Smooth muscle cell (in vitro differentiated cells): ENCODE data around the gene NEK4. TPM values are rescaled to one million over a fixed set of nuclear protein-coding genes. Genes with fewer than 3 reads are reported as not detected.

Source experiments
- DNase-seq: peaks from one replicate; lab custom pipeline; 2025; ENCODE audit not compliant: unreplicated experiment; lab: John Stamatoyannopoulos, UW
- H2AFZ ChIP-seq: fragments of 200-600 bp; sonication (generic); 2 replicates; pipeline ENCODE4 v1.6.0; 2016; ENCODE audit warnings: antibody characterized with exemption, low read depth, mild to moderate bottlenecking
- H3F3A ChIP-seq: fragments of 200-600 bp; sonication (generic); 2 replicates; pipeline ENCODE4 v1.6.0; 2017; ENCODE audit warnings: antibody characterized with exemption, low read depth
- H3K27ac ChIP-seq: fragments of 200-600 bp; sonication (generic); 2 replicates; pipeline ENCODE4 v1.5.1; 2016; ENCODE audit warnings: low read depth, mild to moderate bottlenecking
- H3K27me3 ChIP-seq: fragments of 200-600 bp; sonication (generic); 2 replicates; pipeline ENCODE4 v1.6.1; 2016; ENCODE audit warnings: low read depth, mild to moderate bottlenecking
- H3K36me3 ChIP-seq: fragments of 200-600 bp; sonication (generic); 2 replicates; pipeline ENCODE4 v1.5.1; 2016; ENCODE audit warnings: low read depth
- H3K4me1 ChIP-seq: fragments of 200-600 bp; sonication (generic); 2 replicates; pipeline ENCODE4 v1.5.1; 2016; ENCODE audit warnings: low read depth
- H3K4me2 ChIP-seq: fragments of 200-600 bp; sonication (generic); 2 replicates; pipeline ENCODE4 v1.6.0; 2016; ENCODE audit warnings: mild to moderate bottlenecking
- H3K4me3 ChIP-seq: fragments of 200-600 bp; sonication (generic); 2 replicates; pipeline ENCODE4 v1.5.1; 2016; ENCODE audit warnings: mild to moderate bottlenecking
- H3K79me2 ChIP-seq: fragments of 200-600 bp; sonication (generic); 2 replicates; pipeline ENCODE4 v1.6.0; 2016; ENCODE audit warnings: low read depth, mild to moderate bottlenecking
- H3K9ac ChIP-seq: fragments of 200-600 bp; sonication (generic); 2 replicates; pipeline ENCODE4 v1.6.0; 2016; ENCODE audit warnings: low read depth
- H3K9me3 ChIP-seq: fragments of 200-600 bp; sonication (generic); replicated peaks from 2 replicates; pipeline ENCODE4 v1.5.1; 2016; ENCODE audit warnings: low read depth
- H4K20me1 ChIP-seq: fragments of 200-600 bp; sonication (generic); 2 replicates; pipeline ENCODE4 v1.6.0; 2016; ENCODE audit warnings: low read depth
- WGBS: methylation state at CpG from one replicate; pipeline ENCODE4 v1.1.7; 2016; ENCODE audit warnings: low lambda C conversion rate; 5-methylcytosine and 5-hydroxymethylcytosine counted together
- polyA plus RNA-seq: library from polyadenylated mRNA; unstranded; fragments of >200 nt; fragmentation: Nextera tagmentation; extraction: Ambion mirVana; gene quantifications from 2 replicates; pipeline ENCODE4 v1.2.1, GENCODE V29; 2016
- total RNA-seq: library from RNA; depleted of rRNA; stranded (reverse); fragments of >200 nt; gene quantifications from 2 replicates; pipeline ENCODE4 v1.2.3, GENCODE V29; 2014
- TF ChIP-seq, protein P1 (sequence below): fragments of 200-600 bp; sonication (generic); IDR thresholded peaks from 2 replicates; pipeline ENCODE4 v1.5.1; 2017; ENCODE audit warnings: borderline replicate concordance, mild to moderate bottlenecking, antibody characterized with exemption; ENCODE audit not compliant: insufficient read depth, poor library complexity, severe bottlenecking

NEK4 gene
- total and polyA plus RNA-seq, 2 experiments from 2014 or later = 8.6 to 11.0 TPM

DNA sequence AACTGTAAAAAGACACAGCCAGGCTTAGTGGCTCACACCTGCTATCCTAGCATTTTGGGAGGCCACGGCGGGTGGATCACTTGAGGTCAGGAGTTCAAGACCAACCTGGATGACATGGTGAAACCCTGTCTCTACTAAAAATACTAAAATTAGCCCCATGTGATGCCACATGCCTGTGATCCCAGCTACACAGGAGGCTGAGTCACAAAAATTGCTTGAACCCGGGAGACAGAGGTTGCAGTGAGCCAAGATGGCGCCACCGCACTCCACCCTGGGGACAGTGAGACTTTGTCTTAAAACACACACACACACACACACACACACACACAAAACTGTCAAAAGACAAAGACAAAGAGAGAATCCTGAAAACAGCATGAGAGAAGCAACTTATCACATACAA is 46.8 kb downstream of the NEK4 start:
- no peaks in the 10 kb centered on the region for H3K79me2 ChIP-seq
- no peak for DNase-seq
- H3K9me3 ChIP-seq = peaks cover 2% of the 10 kb centered on the region
- no peak overlapping the region for H3K27ac ChIP-seq
- H3K4me1 ChIP-seq = no peaks in the 10 kb centered on the region
- H3K27me3 ChIP-seq = no peaks in the 10 kb centered on the region
- no peak overlapping the region for H3K4me2 ChIP-seq
- H3K9ac ChIP-seq = no peak overlapping the region
- 100% methylated on average over 5 of the region's 5 CpGs for WGBS
- no peak overlapping the region for H3K4me3 ChIP-seq
- H2AFZ ChIP-seq = no peak overlapping the region
- no peaks in the 10 kb centered on the region for H4K20me1 ChIP-seq
- H3K36me3 ChIP-seq = peaks cover 11% of the 10 kb centered on the region
- TF ChIP-seq, protein P1, sequence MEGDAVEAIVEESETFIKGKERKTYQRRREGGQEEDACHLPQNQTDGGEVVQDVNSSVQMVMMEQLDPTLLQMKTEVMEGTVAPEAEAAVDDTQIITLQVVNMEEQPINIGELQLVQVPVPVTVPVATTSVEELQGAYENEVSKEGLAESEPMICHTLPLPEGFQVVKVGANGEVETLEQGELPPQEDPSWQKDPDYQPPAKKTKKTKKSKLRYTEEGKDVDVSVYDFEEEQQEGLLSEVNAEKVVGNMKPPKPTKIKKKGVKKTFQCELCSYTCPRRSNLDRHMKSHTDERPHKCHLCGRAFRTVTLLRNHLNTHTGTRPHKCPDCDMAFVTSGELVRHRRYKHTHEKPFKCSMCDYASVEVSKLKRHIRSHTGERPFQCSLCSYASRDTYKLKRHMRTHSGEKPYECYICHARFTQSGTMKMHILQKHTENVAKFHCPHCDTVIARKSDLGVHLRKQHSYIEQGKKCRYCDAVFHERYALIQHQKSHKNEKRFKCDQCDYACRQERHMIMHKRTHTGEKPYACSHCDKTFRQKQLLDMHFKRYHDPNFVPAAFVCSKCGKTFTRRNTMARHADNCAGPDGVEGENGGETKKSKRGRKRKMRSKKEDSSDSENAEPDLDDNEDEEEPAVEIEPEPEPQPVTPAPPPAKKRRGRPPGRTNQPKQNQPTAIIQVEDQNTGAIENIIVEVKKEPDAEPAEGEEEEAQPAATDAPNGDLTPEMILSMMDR = no peak
- H3F3A ChIP-seq = no peaks in the 10 kb centered on the region

DNA sequence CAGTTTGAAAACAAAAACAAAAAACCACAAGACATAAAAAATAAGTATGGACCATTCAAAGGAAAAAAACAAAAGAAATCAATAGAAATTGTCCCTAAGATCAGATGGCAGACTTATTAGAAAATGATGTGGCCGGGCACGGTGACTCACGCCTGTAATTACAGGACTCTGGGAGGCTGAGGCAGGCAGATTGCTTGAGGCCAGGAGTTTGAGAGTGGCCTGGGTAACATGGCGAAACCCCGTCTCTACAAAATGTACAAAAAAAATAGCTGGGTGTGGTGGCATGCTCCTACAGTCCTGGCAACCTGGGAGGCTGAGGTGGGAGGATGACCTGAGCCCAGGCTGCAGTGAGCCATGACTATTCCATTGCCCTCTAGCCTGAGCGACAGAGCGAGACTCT is 48.2 kb downstream of the NEK4 start:
- H3K27ac ChIP-seq = no peak overlapping the region
- no peaks in the 10 kb centered on the region for H3K9me3 ChIP-seq
- no peak overlapping the region for H2AFZ ChIP-seq
- no peaks in the 10 kb centered on the region for H3K79me2 ChIP-seq
- 93% methylated on average over 7 of the region's 7 CpGs for WGBS
- no peak overlapping the region for H3K9ac ChIP-seq
- H3F3A ChIP-seq = no peaks in the 10 kb centered on the region
- H4K20me1 ChIP-seq = no peaks in the 10 kb centered on the region
- H3K4me3 ChIP-seq = no peak overlapping the region
- TF ChIP-seq, protein P1 = no peak
- H3K36me3 ChIP-seq = peaks cover 12% of the 10 kb centered on the region
- H3K4me2 ChIP-seq = no peak overlapping the region
- no peaks in the 10 kb centered on the region for H3K4me1 ChIP-seq
- DNase-seq = no peak
- no peaks in the 10 kb centered on the region for H3K27me3 ChIP-seq

DNA sequence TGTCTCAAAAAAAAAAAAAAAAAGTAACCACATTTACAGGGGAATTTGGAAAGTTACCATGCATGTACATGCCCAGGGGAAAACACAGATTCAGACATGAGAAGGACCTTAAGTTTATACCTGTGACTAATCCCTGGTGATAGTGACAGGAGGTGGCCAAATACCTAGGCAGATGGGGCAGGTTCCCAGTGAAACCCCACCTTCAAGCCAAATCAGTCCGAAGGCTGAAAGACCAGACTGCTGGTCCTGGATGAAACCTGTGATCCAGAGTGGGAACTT is 49.1 kb downstream of the NEK4 start:
- Histone ChIP-seq H4K20me1 (no peaks in the 10 kb centered on the region), H3K27ac (no peak overlapping the region), H3K4me3 (no peak overlapping the region), H2AFZ (no peak overlapping the region), H3K79me2 (no peaks in the 10 kb centered on the region), H3K9ac (no peak overlapping the region), H3K27me3 (no peaks in the 10 kb centered on the region), H3K36me3 (peaks cover 12% of the 10 kb centered on the region), H3K4me1 (no peaks in the 10 kb centered on the region), H3F3A (no peaks in the 10 kb centered on the region), H3K4me2 (no peak overlapping the region), H3K9me3 (no peaks in the 10 kb centered on the region)
- TF ChIP-seq, protein P1 = no peak
- no peak for DNase-seq
- 100% methylated on average over 1 of the region's 1 CpG for WGBS

DNA sequence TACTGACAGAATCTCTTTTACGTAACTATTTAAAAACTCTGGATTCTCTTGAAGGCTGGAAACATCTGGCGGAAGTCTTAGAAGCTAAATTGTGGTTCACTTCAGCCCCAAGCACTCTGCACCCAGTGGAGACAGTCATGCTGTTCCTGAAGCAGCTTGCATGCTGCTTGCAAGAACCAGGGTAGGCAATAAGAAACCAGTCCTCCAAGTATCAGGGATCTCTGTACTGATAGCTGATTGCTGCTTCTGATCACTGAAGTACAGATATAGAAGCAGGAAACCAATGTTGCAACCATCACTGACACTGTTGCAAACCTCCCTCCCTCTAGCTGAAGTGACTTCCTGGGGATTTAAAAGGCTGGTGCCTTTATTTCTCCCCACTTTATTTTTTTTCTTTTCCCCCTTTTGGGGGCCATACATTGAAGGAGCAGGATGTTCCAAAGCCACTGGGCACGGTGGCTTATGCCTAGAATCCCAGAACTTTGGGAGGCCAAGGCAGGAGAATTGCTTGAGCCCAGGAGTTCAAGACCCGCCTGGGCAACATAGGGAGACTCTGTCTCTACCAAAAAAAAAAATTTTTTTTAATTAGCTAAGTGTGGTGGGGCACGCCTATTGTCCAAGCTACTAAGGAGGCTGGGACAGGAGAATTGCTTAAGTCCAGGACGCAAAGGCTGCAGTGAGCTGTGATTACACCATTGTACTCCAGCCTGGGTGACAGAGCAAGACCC is 49.6 kb downstream of the NEK4 start:
- Histone ChIP-seq H2AFZ (no peak overlapping the region), H3K9me3 (no peaks in the 10 kb centered on the region), H3K4me1 (no peaks in the 10 kb centered on the region), H3K4me2 (no peak overlapping the region), H3K79me2 (no peaks in the 10 kb centered on the region), H3K27me3 (no peaks in the 10 kb centered on the region), H3F3A (no peaks in the 10 kb centered on the region), H4K20me1 (no peaks in the 10 kb centered on the region), H3K9ac (no peak overlapping the region), H3K27ac (no peak overlapping the region), H3K4me3 (no peak overlapping the region), H3K36me3 (peaks cover 12% of the 10 kb centered on the region)
- WGBS = 93% methylated on average over 6 of the region's 6 CpGs
- no peak for DNase-seq
- TF ChIP-seq, protein P1 = no peak
